Prostate gland (tissue), 2 donors: ENCODE results near the gene MPPED1.

Experiments
- CTCF ChIP-seq, 4 experiments: fragments of 200-600 bp in 2 of 4; fragments of 450-650 bp in 2 of 4; sonication (generic) in 2 of 4; IDR thresholded peaks; 1 replicate in 3 of 4; 2 replicates in 1 of 4; pipeline ENCODE4 v1.5.1; 2016 to 2019; ENCODE audit warnings: antibody characterized with exemption in 4 of 4, mild to moderate bottlenecking in 2 of 4, moderate library complexity in 2 of 4
- POLR2A ChIP-seq: fragments of 450-650 bp; IDR thresholded peaks from one replicate; pipeline ENCODE4 v1.6.1; 2016; ENCODE audit warnings: antibody characterized with exemption, mild to moderate bottlenecking
- POLR2AphosphoS5 ChIP-seq: sonication (generic); formaldehyde crosslinking; IDR thresholded peaks from one replicate; pipeline ENCODE4 v1.6.1; 2017; ENCODE audit warnings: antibody characterized with exemption

DNA sequence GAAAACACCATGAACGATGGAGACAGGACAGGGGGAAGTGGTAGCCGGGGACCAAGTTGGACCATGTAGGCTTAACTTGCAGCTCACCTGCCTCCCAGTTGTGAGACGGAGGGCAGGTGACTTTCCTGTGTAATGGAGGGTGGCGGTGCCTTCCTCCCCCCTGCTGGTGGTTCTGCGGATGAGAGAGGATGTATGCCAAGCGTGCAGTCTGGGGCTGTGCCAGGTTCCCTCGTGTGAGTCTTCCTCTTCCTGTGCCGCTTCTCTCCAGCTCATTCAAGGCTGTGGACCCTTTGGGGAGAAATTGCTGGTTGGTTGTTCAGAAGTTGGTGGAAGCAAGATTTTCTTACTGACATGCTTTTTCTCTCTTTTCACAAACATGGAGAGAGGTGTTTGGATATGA lies 35.1 kb downstream of the MPPED1 start:
- TF ChIP-seq POLR2AphosphoS5 (no peak), CTCF (IDR thresholded peaks at IDR 0.05) (peak in 2 of 4 experiments; percentile 12 to 22), POLR2A (no peak)
